HepG2 (cell line): Measurements from ENCODE around the gene ATE1. TPM values are rescaled to one million over a fixed set of nuclear protein-coding genes. Genes with fewer than 3 reads are reported as not detected.

Source experiments
- ATAC-seq: fragments of 200-7000 bp; cut with Tn5 transposase; 3 replicates; pipeline ENCODE4 v1.9.1; 2020; ENCODE audit warnings: mild to moderate bottlenecking, moderate library complexity
- BruUV-seq: library from RNA; stranded (reverse); fragments of 400-500 nt; replicated peaks from 2 replicates; lab custom pipeline; 2021; lab: Mats Ljungman, UMichigan
- CTCF ChIA-PET: fragments of 300-600 bp; formaldehyde crosslinking; extraction: SDS; loops from one replicate; lab custom pipeline; 2021; ENCODE audit warnings: low total read pairs, inconsistent platforms, low intra/inter-chr PET ratio; lab: Yijun Ruan, JAX
- POLR2A ChIA-PET: fragments of 350-600 bp; sonication (Branson Sonifier 250); formaldehyde crosslinking; loops from one replicate; lab custom pipeline; 2020; ENCODE audit warnings: antibody characterized with exemption, inconsistent platforms; lab: Yijun Ruan, JAX
- DNase-seq: peaks from one replicate; pipeline ENCODE4 v3.0.0-alpha.2; 2015; ENCODE audit warnings: low spot score
- FAIRE-seq: peaks from 3 replicates; lab custom pipeline; 2011; peaks lifted over from hg19 to GRCh38; lab: Jason Lieb, UNC
- H2AFZ ChIP-seq: one replicate; pipeline ENCODE4 v1.6.1; 2011; ENCODE audit warnings: low read length, inconsistent platforms
- H3K27ac ChIP-seq: fragments of 300-600 bp; 3 replicates; pipeline ENCODE4 v1.8.0; 2011; ENCODE audit warnings: mixed run types, mild to moderate bottlenecking, mixed read lengths, low read length, inconsistent platforms; ENCODE audit not compliant: insufficient read depth; ENCODE audit errors: extremely low read length
- H3K27me3 ChIP-seq, 2 experiments: fragments of 200-600 bp in 1 of 2; 2 replicates in 1 of 2; 3 replicates in 1 of 2; pipeline versions ENCODE4 v1.6.0 to v1.8.0; 2011; ENCODE audit warnings: low read length in 2 of 2, mild to moderate bottlenecking in 2 of 2, moderate library complexity in 2 of 2, inconsistent platforms in 1 of 2; ENCODE audit not compliant: insufficient read depth in 2 of 2, control insufficient read depth in 1 of 2
- H3K36me3 ChIP-seq, 2 experiments: fragments of 200-600 bp in 1 of 2; replicated peaks in 1 of 2; 2 replicates in 1 of 2; 3 replicates in 1 of 2; pipeline versions ENCODE4 v1.5.1 to v1.8.0; 2011; ENCODE audit warnings: low read length in 2 of 2, inconsistent platforms in 1 of 2; ENCODE audit not compliant: insufficient read depth in 2 of 2, control insufficient read depth in 1 of 2
- H3K4me1 ChIP-seq: 2 replicates; pipeline ENCODE4 v1.5.1; 2012; ENCODE audit warnings: low read length, inconsistent platforms; ENCODE audit not compliant: insufficient read depth
- H3K4me2 ChIP-seq: 2 replicates; pipeline ENCODE4 v1.6.0; 2011; ENCODE audit warnings: low read depth, low read length, inconsistent platforms
- H3K4me3 ChIP-seq, 3 experiments: fragments of 200-600 bp in 1 of 3; sonication (generic), shearing (Covaris generic) in 1 of 3; replicated peaks in 1 of 3; 2 replicates each; pipeline ENCODE4 v1.5.1; 2011 to 2016; ENCODE audit warnings: low read length in 3 of 3, inconsistent platforms in 2 of 3, low read depth in 2 of 3, mild to moderate bottlenecking in 2 of 3, control low read depth in 1 of 3, mixed read lengths in 1 of 3; ENCODE audit not compliant: insufficient read depth in 1 of 3
- H3K79me2 ChIP-seq: one replicate; pipeline ENCODE4 v1.6.1; 2011; ENCODE audit warnings: low read length, inconsistent platforms; ENCODE audit not compliant: insufficient read depth
- H3K9ac ChIP-seq: 2 replicates; pipeline ENCODE4 v1.6.0; 2011; ENCODE audit warnings: mild to moderate bottlenecking, low read depth, low read length, inconsistent platforms; ENCODE audit not compliant: insufficient read depth
- H3K9me3 ChIP-seq: 2 replicates; pipeline ENCODE4 v1.5.1; 2012; ENCODE audit warnings: mild to moderate bottlenecking, low read length
- H4K20me1 ChIP-seq: 2 replicates; pipeline ENCODE4 v1.6.0; 2011; ENCODE audit warnings: inconsistent platforms, mild to moderate bottlenecking, low read length, moderate library complexity; ENCODE audit not compliant: insufficient read depth
- EEA1 ChIP-seq: sonication (generic); formaldehyde crosslinking; IDR thresholded peaks from 2 replicates; pipeline ENCODE4 v1.5.1; 2020; ENCODE audit warnings: mild to moderate bottlenecking, missing genetic modification reagents, borderline replicate concordance
- ERF ChIP-seq: IDR thresholded peaks from 2 replicates; pipeline ENCODE4 v1.6.1; 2018; ENCODE audit warnings: missing biosample characterization, missing genetic modification reagents
- GATAD1 ChIP-seq: IDR thresholded peaks from 2 replicates; pipeline ENCODE4 v1.6.1; 2016; ENCODE audit warnings: missing genetic modification reagents, missing compliant biosample characterization
- HNRNPUL1 ChIP-seq: fragments of 200-400 bp; formaldehyde crosslinking; IDR thresholded peaks from 2 replicates; pipeline ENCODE4 v1.6.1; 2017; ENCODE audit warnings: low read depth, mild to moderate bottlenecking, low read length, moderate library complexity
- KAT8 ChIP-seq: IDR thresholded peaks from 2 replicates; pipeline ENCODE4 v1.6.1; 2016; ENCODE audit warnings: missing genetic modification reagents, missing compliant biosample characterization
- NR2F1 ChIP-seq, 2 experiments: fragments of 450-650 bp in 1 of 2; formaldehyde crosslinking in 1 of 2; IDR thresholded peaks; 2 replicates each; pipeline versions ENCODE4 v1.5.0 to v1.6.1; 2016 to 2020; ENCODE audit warnings: mild to moderate bottlenecking in 1 of 2, missing compliant biosample characterization in 1 of 2, missing genetic modification reagents in 1 of 2, moderate library complexity in 1 of 2
- PBX3 ChIP-seq: sonication (generic); formaldehyde crosslinking; IDR thresholded peaks from 2 replicates; pipeline ENCODE4 v1.8.1; 2023; ENCODE audit warnings: missing genetic modification reagents, inconsistent platforms, borderline replicate concordance
- PHB2 ChIP-seq: fragments of 450-650 bp; IDR thresholded peaks from 2 replicates; pipeline ENCODE4 v1.6.1; 2018; ENCODE audit not compliant: partially characterized antibody
- PHF5A ChIP-seq: IDR thresholded peaks from one replicate; pipeline ENCODE4 v1.6.1; 2018; ENCODE audit warnings: low read depth, missing genetic modification reagents; ENCODE audit not compliant: unreplicated experiment
- POLR2AphosphoS2 ChIP-seq: IDR thresholded peaks from 2 replicates; pipeline ENCODE4 v1.6.1; 2011; ENCODE audit warnings: low read depth, low read length, improper control_type of control experiment
- PRPF4 ChIP-seq: fragments of 200-400 bp; formaldehyde crosslinking; IDR thresholded peaks from 2 replicates; pipeline ENCODE4 v1.6.1; 2016; ENCODE audit warnings: low read length, low read depth; ENCODE audit not compliant: poor library complexity, severe bottlenecking
- RFXAP ChIP-seq: sonication (generic); formaldehyde crosslinking; IDR thresholded peaks from 2 replicates; pipeline ENCODE4 v1.4.0; 2020; ENCODE audit warnings: missing genetic modification reagents, borderline replicate concordance
- SNAI1 ChIP-seq: sonication (generic); formaldehyde crosslinking; IDR thresholded peaks from 2 replicates; pipeline ENCODE4 v1.5.0; 2020; ENCODE audit warnings: mild to moderate bottlenecking, missing genetic modification reagents, borderline replicate concordance
- TGIF2 ChIP-seq: IDR thresholded peaks from 2 replicates; pipeline ENCODE4 v1.6.1; 2016; ENCODE audit warnings: control low read depth, missing compliant biosample characterization
- UBTF ChIP-seq: sonication (generic); formaldehyde crosslinking; IDR thresholded peaks from 2 replicates; pipeline ENCODE4 v1.4.0; 2020; ENCODE audit warnings: mild to moderate bottlenecking, missing genetic modification reagents
- ZNF12 ChIP-seq: sonication (generic); formaldehyde crosslinking; IDR thresholded peaks from 2 replicates; pipeline ENCODE4 v1.5.0; 2020; ENCODE audit warnings: missing genetic modification reagents
- ZNF572 ChIP-seq: sonication (generic); formaldehyde crosslinking; IDR thresholded peaks from 2 replicates; pipeline ENCODE4 v1.5.1; 2020; ENCODE audit warnings: mild to moderate bottlenecking, missing genetic modification reagents
- ZNF780A ChIP-seq: sonication (generic); formaldehyde crosslinking; IDR thresholded peaks from 2 replicates; pipeline ENCODE4 v1.8.0; 2022; ENCODE audit warnings: mild to moderate bottlenecking, missing genetic modification reagents, moderate library complexity
- WGBS: methylation state at CpG from one replicate; pipeline ENCODE4 v1.1.6; 2017; ENCODE audit warnings: low lambda C conversion rate; 5-methylcytosine and 5-hydroxymethylcytosine counted together
- in situ Hi-C: cut with HindIII; loops from 2 replicates; pipeline ENCODE4 v1.10.0; 2017; ENCODE audit warnings: low pct_unique_long_range_greater_than_20kb; ENCODE audit not compliant: extremely low pct_ligation_motif_present
- intact Hi-C: fragments of 100-400 bp; cut with micrococcal nuclease; formaldehyde crosslinking; loops from one replicate; pipeline ENCODE4 v1.10.0; 2022; ENCODE audit not compliant: unreplicated experiment
- polyA plus RNA-seq, 8 experiments: library from polyadenylated mRNA; depleted of rRNA in 3 of 8; stranded (reverse) in 7 of 8; unstranded in 1 of 8; fragments of >200 nt; fragmentation: Illumina TruSeq in 4 of 8; extraction: Trizol in 4 of 8; gene quantifications; 2 replicates each; pipeline versions ENCODE4 v1.2.1 to v1.2.3, GENCODE V29; 2011 to 2016; ENCODE audit warnings: low read depth in 4 of 8, missing spikeins in 1 of 8, mixed read lengths in 1 of 8; ENCODE audit not compliant: insufficient read depth in 1 of 8
- total RNA-seq, 5 experiments: library from RNA; depleted of rRNA; stranded (reverse); fragments of >200 nt; fragmentation: Illumina TruSeq; extraction: Trizol; gene quantifications; 2 replicates each; pipeline ENCODE4 v1.2.3, GENCODE V29; 2016; ENCODE audit warnings: low read depth in 1 of 5

ATE1 gene
- total and polyA plus RNA-seq, 2 of the 13 experiments (the other 11 are each of a cell fraction or from before 2014, with no cell fraction given): 17.5 to 42.2 TPM

DNA sequence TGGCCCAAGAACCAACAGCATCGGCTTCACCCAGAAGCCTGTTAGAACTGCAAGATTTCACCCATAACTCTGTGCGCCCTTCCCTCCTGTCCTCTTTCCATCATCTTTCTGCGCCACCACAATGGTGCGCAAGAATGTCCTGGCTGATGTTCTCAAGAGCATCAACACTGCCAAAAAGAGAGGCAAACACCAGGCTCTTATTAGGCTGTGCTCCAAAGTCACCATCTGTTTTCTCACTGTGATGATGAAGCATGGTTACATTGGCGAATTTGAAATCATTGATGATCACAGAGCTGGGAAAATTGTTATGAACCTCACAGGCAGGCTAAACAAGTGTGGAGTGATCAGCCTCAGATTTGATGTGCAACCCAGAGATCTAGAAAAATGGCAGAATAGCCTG is 214.3 kb downstream of the ATE1 start:
- 0 out of 2 replicates have a peak, but pooled peaks cover 5% of the 10 kb centered on the region for H3K4me1 ChIP-seq
- H3K4me3 ChIP-seq: no peak overlapping the region
- no peaks in the 10 kb centered on the region for H3K36me3 ChIP-seq
- H3K27me3 ChIP-seq: peaks cover 0 to 10% of the 10 kb centered on the region in 2 experiments; a peak in 2 of 5 replicates
- BruUV-seq: no TSS peak
- DNase-seq (no peak), ATAC-seq (no peak), FAIRE-seq (no peak)
- H3K9ac ChIP-seq: no peak overlapping the region
- H3K9me3 ChIP-seq: no peaks in the 10 kb centered on the region
- in situ Hi-C loops: no loop called here
- ChIA-PET CTCF (no interaction called here), POLR2A (no interaction called here)
- H3K79me2 ChIP-seq: no peaks in the 10 kb centered on the region
- 68% methylated on average over 5 of the region's 5 CpGs for WGBS
- H2AFZ ChIP-seq: no peak overlapping the region
- TF ChIP-seq PHF5A (no peak), SNAI1 (no peak), KAT8 (CRISPR knock-in tag) (no peak), PHB2 (no peak), RFXAP (CRISPR knock-in tag) (no peak), POLR2AphosphoS2 (no peak), ZNF780A (CRISPR knock-in tag) (no peak), PRPF4 (no peak), UBTF (no peak), NR2F1 (CRISPR knock-in tag; IDR thresholded peaks at IDR 0.05) (no peak), TGIF2 (CRISPR knock-in tag) (no peak), ERF (CRISPR knock-in tag) (no peak), ZNF12 (CRISPR knock-in tag) (no peak), HNRNPUL1 (no peak), ZNF572 (CRISPR knock-in tag) (no peak), PBX3 (CRISPR knock-in tag) (no peak), EEA1 (CRISPR knock-in tag) (no peak), GATAD1 (CRISPR knock-in tag) (no peak)
- H3K27ac ChIP-seq: no peak overlapping the region
- H3K4me2 ChIP-seq: no peak overlapping the region
- H4K20me1 ChIP-seq: no peaks in the 10 kb centered on the region
- intact Hi-C loops: no loop called here
